OCI-LY1 (cell line): ENCODE data around the gene PSKH1.

Experiments used
- CTCF ChIP-seq: fragments of 200-600 bp; sonication (generic), shearing (Covaris generic); IDR thresholded peaks from 2 replicates; pipeline ENCODE4 v1.5.1; 2017; ENCODE audit warnings: mild to moderate bottlenecking, antibody characterized with exemption, low read length, moderate library complexity, mixed read lengths
- EZH2 ChIP-seq: fragments of 200-600 bp; sonication (generic), shearing (Covaris generic); IDR thresholded peaks from 2 replicates; pipeline ENCODE4 v1.8.0; 2017; ENCODE audit warnings: borderline replicate concordance, mixed run types, mild to moderate bottlenecking, antibody characterized with exemption, low read length, moderate library complexity, mixed read lengths

DNA sequence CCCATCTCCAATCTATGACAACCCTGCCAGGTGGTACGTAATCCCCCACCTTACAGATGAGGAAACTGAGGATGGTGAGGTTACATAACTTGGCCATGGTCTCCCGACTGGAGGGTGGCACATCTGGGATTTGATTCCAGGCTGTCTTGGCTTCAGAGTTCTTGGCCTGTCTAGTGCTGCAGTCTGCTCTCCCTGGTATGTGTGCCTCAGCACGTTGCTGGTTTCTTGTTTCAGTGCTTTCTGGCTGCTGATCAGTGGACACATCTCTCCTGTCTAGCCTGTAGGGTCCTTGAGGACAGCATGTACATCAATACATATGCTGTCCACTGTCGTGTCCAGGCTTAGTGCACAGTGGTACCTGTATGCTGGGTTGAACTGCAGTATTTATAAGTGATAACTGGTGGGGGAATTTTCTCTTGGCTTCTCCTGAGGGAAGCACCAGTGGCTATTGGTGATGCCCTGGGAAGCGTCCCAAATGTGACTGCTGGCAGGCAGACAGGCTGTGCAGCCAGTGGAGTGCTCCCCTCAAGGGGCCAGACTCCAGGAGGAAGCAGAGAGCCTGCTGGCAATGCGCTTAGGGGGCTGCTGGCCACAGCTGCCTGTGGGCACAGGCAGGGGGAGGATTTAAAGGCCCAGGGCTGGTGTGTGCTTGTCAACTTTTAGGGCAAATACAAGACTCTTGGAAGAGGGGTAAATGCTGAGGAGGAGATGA lies 24.2 kb downstream of the PSKH1 start:
- TF ChIP-seq CTCF (no peak), EZH2 (no peak)
